ENCODE measurements around the gene ZNF496. TPM values are rescaled to one million over a fixed set of nuclear protein-coding genes. Genes with fewer than 3 reads are reported as not detected.
"Not testable (repeated sequence)": the region's sequence is repeated elsewhere in the genome, so short reads cannot be mapped to it uniquely, and the experiment has no call there.

Gene ZNF496
- total RNA-seq, 1 donor from 2014 or later: 39.0 TPM

GRCh38 chr1:247293047-247293446, 38.6 kb downstream of the ZNF496 start:
- Histone ChIP-seq H3K4me3 (no peak overlapping the region), H3K27me3 (no peaks in the 10 kb centered on the region), H3K27ac (no peak overlapping the region), H3K4me1 (no peaks in the 10 kb centered on the region), H3K36me3 (no peaks in the 10 kb centered on the region), H3K9me3 (no peaks in the 10 kb centered on the region)
- intact Hi-C loops (cut with DNase I): no loop called here
- DNase-seq (ENCODE audit: extremely low spot score in 2 of 2): no peak
- no peak for TF ChIP-seq POLR2AphosphoS5 (IDR thresholded peaks at IDR 0.05; ENCODE audit: insufficient read depth in 1 of 2, low read depth in 1 of 2)
- TF ChIP-seq CTCF (IDR thresholded peaks at IDR 0.05): no peak
- no peak for TF ChIP-seq POLR2A (IDR thresholded peaks at IDR 0.05)

- Histone ChIP-seq H3K9me3 (no peaks in the 10 kb centered on the region), H3K4me1 (no peaks in the 10 kb centered on the region), H3K4me3 (no peak overlapping the region), H3K36me3 (no peaks in the 10 kb centered on the region), H3K27ac (no peak overlapping the region), H3K27me3 (no peaks in the 10 kb centered on the region)
- no peak for DNase-seq (ENCODE audit: extremely low spot score in 2 of 2)
- TF ChIP-seq POLR2A (IDR thresholded peaks at IDR 0.05) (no peak), POLR2AphosphoS5 (IDR thresholded peaks at IDR 0.05; ENCODE audit: insufficient read depth in 1 of 2, low read depth in 1 of 2) (no peak), CTCF (IDR thresholded peaks at IDR 0.05) (no peak)
- intact Hi-C loops (cut with DNase I): no loop called here
Measured at GRCh38 chr1:247291833-247292561, 39.7 kb downstream of the ZNF496 start.

GRCh38 chr1:247291161-247291560, 40.5 kb downstream of the ZNF496 start:
- Histone ChIP-seq H3K4me1 (no peaks in the 10 kb centered on the region), H3K27ac (no peak overlapping the region), H3K9me3 (no peaks in the 10 kb centered on the region), H3K27me3 (no peaks in the 10 kb centered on the region), H3K4me3 (no peak overlapping the region), H3K36me3 (no peaks in the 10 kb centered on the region)
- no peak for DNase-seq (ENCODE audit: extremely low spot score in 2 of 2)
- intact Hi-C loops (cut with DNase I): no loop called here
- TF ChIP-seq CTCF (IDR thresholded peaks at IDR 0.05) (no peak), POLR2AphosphoS5 (IDR thresholded peaks at IDR 0.05; ENCODE audit: insufficient read depth in 1 of 2, low read depth in 1 of 2) (no peak), POLR2A (IDR thresholded peaks at IDR 0.05) (no peak)

- DNase-seq (ENCODE audit: extremely low spot score in 2 of 2): no peak
- TF ChIP-seq CTCF (IDR thresholded peaks at IDR 0.05) (no peak), POLR2A (IDR thresholded peaks at IDR 0.05) (no peak), POLR2AphosphoS5 (IDR thresholded peaks at IDR 0.05; ENCODE audit: insufficient read depth in 1 of 2, low read depth in 1 of 2) (no peak)
- intact Hi-C loops (cut with DNase I): no loop called here
Measured at GRCh38 chr1:247290576-247290975, 41.1 kb downstream of the ZNF496 start.

GRCh38 chr1:247289274-247289892, 42.3 kb downstream of the ZNF496 start:
- DNase-seq (ENCODE audit: extremely low spot score in 2 of 2): peak; percentile 8 to 16

More at GRCh38 chr1:247290576-247290975, 41.1 kb downstream of the ZNF496 start:
- Histone ChIP-seq H3K4me3 (no peak overlapping the region), H3K27me3 (no peaks in the 10 kb centered on the region), H3K36me3 (no peaks in the 10 kb centered on the region), H3K27ac (no peak overlapping the region), H3K9me3 (no peaks in the 10 kb centered on the region), H3K4me1 (no peaks in the 10 kb centered on the region)

More at GRCh38 chr1:247289274-247289892, 42.3 kb downstream of the ZNF496 start:
- H3K4me1 ChIP-seq; H3K4me3 ChIP-seq; intact Hi-C loops (cut with DNase I); H3K36me3 ChIP-seq; H3K27ac ChIP-seq; H3K9me3 ChIP-seq; H3K27me3 ChIP-seq: not testable (repeated sequence)
